ENCODE data around the gene WRAP73.

Gene WRAP73

DNA sequence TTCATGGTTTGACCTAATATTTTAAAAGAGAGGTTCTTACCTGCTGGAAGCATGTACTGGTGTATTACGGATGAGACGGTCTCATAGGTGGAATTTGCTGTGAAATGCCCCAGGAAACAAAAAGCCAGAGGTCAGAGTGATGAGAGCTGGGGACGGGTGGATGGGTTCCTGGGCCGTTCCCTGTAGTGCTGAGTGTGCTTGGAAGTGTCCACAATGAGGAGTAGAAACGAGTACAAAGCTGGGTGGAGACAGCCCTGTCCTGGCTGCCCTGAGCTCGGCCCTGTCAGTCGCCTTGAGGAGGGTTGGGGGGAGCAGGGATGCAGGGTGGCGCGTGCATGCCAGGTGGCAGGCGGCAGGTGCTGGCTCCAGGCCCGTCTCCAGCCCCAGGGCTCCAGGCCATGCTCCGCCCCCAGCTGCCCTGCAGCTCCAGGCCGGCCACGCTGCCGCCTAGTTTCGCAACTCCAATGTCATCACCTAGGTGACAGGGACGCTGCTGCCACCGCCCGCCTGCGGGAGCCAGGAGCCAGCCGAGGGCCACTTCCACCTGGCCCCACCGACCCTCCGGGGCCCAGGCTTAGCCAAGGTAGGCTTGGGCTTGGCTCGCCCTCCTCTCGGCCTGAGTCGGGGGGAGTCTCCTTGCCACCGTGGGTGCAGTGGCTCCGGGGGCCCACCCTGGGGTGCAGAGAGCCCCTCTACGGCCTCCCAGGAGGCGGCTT is 18.8 kb upstream of the WRAP73 start:
- peak; percentile 93 for DNase-seq

GRCh38 chr1:3668148-3668547 is 18.2 kb upstream of the WRAP73 start:
- no peak for DNase-seq

DNA sequence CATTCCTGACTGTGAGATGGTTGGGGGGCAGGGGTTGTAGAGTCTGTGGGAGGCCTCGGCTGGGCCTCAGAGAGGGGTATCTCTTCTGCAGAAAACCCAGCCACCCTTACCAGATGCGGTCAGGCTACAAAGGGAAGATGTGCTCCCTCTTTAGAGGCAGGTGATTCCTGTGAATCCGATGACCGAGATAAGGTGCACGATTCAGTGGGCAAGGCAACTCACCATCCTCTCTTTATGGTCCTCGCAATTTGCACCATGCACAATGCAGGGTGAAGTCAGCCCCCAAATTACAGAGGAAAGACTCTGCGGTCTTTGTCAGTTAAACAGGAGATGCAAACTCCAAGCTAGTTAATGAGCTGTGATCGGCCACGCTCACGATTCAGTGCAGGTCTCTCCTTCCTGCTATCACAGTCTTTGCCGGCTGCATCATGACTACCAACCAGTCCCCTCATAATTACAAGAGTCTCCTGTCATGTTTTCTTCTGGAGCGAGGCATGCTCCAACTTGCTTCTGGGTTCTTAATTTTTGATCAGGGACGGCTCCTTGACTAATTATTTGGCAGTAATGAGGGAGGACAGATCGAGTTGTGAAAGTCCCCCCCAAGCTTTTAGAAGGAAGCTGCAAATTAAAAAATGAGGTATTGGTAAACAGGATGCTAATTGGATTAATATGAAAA is 14.9 kb upstream of the WRAP73 start:
- no peak for DNase-seq

- DNase-seq, result peak; percentile 87
Measured at GRCh38 chr1:3663999-3664699, 14.2 kb upstream of the WRAP73 start.

DNA sequence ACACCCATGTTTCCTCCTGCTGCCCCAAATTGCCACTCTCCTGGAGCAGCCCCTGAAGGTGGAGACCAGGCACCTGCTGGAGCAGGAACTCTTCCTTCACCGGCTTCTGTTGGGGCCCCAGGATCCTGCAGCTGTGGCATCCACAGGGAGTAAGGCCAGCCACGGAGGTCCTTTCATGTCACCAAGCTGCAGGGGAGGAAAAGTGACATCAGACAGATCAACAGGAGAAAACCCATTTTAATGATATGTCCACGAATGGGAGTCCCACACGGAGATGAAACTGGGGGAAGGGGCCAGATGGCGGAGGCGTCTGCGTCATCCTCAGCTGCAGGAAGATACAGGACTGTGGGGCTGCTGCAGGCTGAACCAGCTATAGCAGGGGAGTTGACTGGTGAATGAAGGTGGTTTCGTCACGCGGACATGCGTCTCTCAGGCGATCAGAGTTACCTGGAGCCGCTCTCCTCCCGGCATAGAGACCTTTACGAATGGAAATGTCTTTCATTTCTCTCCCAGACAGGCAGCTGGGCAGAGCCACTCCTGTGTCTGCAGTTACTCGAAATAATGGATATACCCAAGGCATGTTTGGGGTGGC is 12.3 kb upstream of the WRAP73 start:
- DNase-seq, result no peak

DNA sequence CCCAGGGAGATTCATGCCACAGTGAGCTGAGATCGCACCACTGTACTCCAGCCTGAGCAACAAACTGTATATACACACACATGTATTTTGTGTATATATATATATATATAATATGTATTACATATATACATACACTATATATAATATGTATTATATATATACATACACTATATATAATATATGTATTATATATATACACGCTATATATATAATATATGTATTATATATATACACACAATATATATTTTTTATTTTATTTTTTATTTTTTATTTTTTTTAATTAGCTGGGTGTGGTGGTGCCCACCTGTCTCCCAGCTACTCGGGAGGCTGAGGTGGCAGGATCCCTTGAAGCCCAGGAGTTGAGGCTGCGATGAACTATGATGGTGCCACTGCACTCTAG is 11.7 kb upstream of the WRAP73 start:
- no peak for DNase-seq

DNA sequence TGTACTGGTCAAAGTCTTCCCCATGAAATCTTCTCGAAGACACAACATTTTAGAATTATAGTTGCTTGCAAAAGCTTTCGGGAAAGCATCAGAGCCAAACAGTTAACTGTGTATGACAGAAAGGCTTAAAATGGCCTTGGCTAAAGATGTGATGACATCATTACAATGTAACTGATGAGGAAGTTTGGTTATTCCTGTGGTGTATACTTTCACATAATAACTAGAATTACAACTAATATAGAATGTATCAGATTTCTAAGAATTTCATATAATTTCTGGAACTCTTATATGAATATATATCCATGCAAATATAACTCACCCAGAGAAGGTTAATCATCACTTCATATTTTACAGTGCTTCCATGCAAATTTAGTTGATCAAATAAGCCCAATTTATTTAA is 10.8 kb upstream of the WRAP73 start:
- no peak for DNase-seq

DNA sequence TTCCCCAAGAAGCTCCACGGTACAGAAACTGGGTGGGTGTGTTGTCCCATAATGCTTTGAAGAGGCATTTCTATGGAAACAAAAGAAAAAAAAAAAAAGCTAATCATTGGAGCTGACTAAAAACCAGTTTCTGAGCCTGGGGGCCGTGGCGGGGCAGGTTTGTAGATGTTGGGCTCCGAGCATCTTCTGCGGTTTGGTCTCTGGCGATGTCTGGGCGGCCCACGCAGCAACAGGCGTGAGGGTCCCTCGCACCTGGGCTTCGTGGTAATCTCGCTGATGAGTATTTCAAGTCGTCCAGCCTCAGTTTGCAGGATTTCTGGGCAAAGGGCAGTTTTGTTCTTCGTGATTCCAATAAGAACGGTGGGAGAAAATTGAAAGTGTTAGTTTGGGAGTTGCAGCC is 9.2 kb upstream of the WRAP73 start:
- DNase-seq, result no peak

DNA sequence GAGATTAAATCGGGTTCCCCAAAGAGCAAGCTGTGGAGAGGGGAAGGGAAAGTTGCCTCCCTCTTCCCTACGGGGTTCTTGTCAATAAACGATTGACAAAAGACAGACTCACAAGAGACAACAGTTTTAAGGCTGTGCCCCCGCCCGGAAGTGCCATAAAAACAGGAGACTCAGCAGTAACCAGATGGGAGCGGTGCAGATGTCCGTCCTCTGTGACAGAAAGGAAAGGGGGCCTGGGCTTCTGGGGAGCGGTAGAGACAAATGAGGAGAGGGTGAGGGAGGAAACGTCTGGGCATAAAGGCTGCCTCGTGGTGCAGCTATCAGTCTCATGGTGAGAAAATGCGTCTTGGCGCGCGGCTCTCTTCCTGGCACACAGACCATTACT is 8.3 kb upstream of the WRAP73 start:
- peak; percentile 28 for DNase-seq

DNA sequence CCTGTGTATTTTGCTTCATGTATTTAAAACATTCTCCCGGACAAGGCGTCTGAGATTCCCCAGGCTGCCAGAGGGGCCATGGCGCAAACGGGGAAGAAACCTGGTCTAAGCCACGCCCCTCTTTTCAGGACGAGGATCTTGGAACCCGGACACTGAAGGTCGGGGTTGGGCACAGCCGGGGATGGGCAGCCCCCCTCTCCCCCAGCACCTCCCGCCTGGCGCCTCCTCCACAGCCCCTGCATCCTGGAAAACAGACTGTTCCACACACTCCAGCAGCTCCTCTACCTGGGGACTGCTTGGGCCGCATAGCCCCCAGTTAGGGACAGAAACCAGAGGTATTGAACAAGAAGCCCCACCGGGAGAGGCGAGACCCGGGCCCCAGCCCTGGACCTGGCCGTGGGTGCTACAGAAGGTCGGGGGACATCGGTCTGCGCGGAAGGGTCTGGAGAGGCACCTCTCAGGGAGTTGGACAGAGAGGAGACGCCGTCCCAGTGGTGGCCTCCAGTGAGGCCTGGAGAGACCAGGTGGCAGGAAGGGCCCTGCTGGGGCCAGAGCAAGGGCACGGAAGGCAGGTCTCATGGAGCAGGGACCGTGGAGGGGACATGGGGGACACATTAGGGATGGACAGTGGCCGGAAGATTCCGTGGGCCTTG is 7.8 kb upstream of the WRAP73 start:
- no peak for DNase-seq

- DNase-seq, result no peak
Measured at GRCh38 chr1:3657096-3657475, 7.2 kb upstream of the WRAP73 start.

DNA sequence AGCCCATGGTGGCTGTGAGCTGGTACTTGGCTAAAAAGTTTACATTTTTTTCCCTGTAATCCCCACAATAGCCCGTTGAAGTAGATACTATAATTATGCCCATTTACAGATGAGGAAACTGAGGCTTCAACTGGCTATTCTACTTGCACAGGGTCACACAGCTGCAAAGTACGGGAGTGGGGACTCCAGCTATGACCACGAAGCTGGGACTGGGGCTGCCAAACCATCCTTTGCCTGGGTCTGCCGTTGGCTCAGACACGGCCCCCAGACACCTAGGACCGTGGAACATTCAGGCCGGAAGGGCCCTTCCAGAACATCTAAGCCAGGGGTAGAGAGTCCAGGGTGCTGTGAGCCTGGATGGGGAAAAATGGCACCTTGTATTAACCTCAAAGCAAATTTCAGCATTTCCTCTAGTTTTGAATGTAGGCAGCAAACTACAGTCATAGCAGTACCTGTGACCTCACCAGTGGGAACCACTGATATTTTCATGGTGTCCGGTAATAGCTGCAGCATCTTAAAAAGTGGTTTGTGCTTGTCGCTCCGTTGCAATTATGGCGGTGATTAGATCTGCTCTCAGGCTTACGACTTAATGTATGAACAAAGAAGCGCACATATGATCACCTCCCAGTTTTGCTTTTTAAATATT is 6.7 kb upstream of the WRAP73 start:
- no peak for DNase-seq

GRCh38 chr1:3654549-3655281 is 4.8 kb upstream of the WRAP73 start:
- DNase-seq, result no peak

GRCh38 chr1:3653286-3653618 is 3.3 kb upstream of the WRAP73 start:
- DNase-seq, result no peak

DNA sequence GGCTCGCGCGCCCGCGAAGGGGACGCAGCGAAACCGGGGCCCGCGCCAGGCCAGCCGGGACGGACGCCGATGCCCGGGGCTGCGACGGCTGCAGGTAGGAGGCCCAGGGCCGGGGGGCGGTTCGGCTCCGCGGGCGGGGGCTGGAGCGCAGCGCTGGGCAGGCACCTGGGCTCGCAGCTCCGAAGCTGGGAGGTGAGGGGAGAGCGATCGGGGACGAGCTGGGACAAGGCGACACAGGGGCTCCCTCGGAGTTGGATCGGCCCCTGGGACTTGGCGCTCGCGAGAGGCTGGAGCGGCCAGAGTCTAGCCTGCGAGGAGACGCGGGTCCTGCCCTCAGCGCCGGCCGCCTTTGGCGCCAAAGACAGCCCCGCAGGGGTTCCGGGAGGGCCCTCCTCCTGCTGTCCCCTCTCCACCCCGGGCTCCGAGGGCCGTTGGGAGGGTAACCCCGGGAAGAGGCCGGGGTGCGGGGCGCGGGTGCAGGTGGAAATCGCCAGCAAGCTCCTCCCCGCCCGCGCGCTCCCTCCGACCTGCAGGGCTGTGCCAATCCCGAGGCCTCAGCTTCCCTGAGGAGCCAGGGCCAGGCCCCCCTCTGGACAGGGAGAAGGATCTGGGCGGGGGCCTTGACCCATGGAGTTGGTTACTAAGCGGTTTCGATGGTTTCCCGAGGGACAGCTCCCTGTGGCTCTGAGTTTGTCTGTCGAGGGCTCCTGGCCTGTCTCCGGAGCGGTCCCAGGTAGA is 2.8 kb upstream of the WRAP73 start:
- peak; percentile 56 for DNase-seq

DNA sequence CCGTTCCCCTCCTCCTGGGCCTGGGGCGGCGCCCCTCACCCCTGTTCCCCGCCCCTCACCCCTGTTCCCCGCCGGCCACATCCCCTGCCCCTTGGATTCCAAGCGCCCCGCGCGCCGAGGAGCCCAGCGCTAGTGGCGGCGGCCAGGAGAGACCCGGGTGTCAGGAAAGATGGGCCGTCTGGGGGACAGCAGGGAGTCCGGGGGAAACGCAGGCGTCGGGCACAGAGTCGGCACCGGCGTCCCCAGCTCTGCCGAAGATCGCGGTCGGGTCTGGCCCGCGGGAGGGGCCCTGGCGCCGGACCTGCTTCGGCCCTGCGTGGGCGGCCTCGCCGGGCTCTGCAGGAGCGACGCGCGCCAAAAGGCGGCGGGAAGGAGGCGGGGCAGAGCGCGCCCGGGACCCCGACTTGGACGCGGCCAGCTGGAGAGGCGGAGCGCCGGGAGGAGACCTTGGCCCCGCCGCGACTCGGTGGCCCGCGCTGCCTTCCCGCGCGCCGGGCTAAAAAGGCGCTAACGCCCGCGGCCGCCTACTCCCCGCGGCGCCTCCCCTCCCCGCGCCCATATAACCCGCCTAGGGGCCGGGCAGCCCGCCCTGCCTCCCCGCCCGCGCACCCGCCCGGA is 2.1 kb upstream of the WRAP73 start, which contains the start of gene TP73:
TSS of gene TP73 (plus strand) at position 587 of the 618 bp plus-strand sequence. CDS start 29,850 bp downstream, outside the sequence.
- DNase-seq, result peak; percentile 62

- DNase-seq, result no peak
Measured at GRCh38 chr1:3651026-3651929, 1.4 kb upstream of the WRAP73 start.

DNA sequence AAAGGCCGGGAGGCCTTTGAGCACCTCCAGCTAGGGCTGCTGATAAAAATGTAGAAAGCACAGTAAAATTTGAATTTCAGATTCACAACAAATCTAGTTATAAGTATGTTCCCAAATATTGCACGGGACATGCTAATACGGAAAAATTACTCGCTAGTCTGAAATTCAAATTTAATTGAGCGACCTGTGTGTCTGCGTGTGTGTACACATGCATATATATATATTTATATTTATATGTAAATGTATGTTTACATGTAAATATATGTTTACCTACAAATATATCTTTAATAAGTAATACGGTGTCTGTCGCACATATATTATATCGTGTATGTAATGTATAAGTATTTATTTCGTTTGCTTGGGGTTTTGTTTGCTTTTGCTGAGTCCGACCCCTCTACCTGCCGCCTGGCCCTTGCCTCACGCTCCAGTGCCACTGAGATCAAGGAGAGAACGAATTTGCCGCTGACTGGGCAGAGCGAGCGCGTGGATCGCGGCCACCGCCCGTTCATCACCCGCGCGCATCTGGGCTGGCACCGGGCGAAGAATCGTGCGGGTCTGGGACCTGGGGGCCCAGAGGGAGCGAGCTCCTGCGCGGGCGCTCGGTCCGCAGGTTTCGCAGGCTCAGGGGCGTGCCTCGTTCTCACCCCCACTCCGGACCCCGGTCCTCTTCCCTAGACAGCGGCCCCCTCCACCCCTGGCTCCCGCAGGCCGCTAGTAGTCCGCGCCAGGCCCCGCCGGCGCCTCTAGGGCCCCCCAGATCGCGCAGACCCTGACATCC is 534 bp upstream of the WRAP73 start:
- no peak for DNase-seq

GRCh38 chr1:3646596-3646995 is 3.3 kb downstream of the WRAP73 start:
- DNase-seq, result no peak
